ENCODE measurements around the gene OR10X1.

The OR10X1 gene

DNA sequence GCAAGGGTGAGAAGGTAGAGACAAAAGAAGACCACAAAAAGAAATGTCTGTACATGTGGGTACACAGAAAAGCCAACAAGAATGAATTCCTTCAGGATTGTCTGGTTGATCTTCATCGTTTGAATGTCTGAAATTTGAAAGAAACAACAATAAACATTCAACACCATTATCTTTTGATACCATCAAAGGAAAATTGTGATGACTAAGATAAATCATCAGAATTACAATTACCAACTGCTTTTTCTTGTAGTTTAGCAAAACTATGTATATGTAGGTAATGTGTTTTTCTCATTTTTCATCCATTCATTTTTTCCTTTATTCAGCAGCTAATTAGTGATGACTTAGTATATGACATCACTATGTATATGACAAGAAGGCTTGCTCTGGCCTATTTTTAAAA is at the start of gene OR10X1:
Gene OR10X1, minus strand, starts transcription at position 167 of the 400 bp plus-strand sequence. Its CDS starts 0 bp downstream, at position 167.
- DNase-seq, result no peak

- DNase-seq, result no peak
Measured at GRCh38 chr1:158613764-158614163, 34.1 kb upstream of the OR10X1 start.

GRCh38 chr1:158611916-158612315 is 32.2 kb upstream of the OR10X1 start:
- DNase-seq, result no peak

GRCh38 chr1:158607296-158607695 is 27.6 kb upstream of the OR10X1 start:
- DNase-seq, result no peak

DNA sequence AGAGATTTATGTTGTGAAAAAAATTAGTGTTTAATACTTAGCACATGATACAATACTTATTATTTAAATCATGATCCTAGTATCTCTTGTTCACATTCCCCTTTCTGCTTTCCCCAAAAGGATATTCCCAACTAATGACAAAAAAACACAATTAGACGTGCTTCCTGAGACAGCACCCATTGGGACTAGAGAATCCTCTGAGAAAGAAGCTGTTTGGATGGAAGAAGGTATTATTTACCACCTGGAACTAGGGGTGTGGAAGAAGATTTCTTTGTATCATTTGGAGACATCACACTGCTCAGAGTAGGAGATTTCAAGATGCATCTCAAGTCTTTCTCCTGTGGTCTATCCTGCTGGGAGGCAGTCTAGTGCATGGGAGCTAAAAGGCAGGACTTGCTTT is 25.3 kb upstream of the OR10X1 start, which contains the start of gene OR10Z1:
Gene OR10Z1, plus strand, starts transcription at position 301 of the 400 bp plus-strand sequence. CDS start 1,171 bp downstream, outside the sequence.
- DNase-seq, result no peak

- no peak for DNase-seq
Measured at GRCh38 chr1:158600735-158601134, 21.0 kb upstream of the OR10X1 start.

DNA sequence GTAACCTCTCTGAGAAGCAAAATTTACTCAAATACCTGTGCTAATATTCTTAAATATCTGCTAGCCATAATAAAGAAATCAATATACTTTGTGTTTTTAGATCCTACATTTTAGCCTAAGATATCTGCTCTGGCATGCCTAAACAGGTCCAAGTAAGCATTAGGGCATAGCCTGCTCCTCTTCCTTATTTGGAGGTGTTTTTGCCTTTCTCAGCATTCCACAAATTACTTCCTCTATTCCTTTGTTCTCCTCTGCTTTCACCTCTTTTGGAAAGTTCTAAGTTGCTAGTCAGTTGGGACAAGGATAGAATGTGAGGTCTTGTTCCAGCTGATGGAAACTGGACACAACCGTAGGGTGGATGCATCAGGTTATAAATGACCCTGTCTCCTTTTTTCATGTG is 7.2 kb upstream of the OR10X1 start:
- no peak for DNase-seq

DNA sequence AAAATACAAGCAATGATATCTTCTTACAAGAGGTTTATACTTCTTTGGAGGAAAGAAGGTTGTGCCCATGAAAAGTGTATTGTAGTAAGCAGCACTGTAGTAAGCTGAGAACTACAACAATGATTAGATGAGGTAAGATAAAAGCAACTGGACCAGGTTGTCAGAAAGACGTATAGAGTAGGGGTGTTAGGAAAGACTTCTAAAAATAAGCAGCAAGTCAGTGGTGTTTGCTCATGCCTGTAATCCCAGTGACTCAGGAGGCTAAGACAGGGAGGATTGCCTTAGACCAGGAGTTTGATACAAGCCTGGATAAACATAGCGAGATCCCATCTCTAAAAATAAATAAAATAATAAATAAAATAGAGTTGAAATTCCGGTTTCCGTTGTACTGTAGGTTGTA is 4.3 kb upstream of the OR10X1 start:
- DNase-seq, result no peak

- DNase-seq, result no peak
Measured at GRCh38 chr1:158577561-158577960, 2.1 kb downstream of the OR10X1 start.

GRCh38 chr1:158572226-158572625 is 7.5 kb downstream of the OR10X1 start:
- DNase-seq, result no peak

GRCh38 chr1:158570480-158570879 is 9.2 kb downstream of the OR10X1 start, which contains the start of gene OR6P1:
TSS of gene OR6P1 (minus strand) at chr1:158570580. CDS start at chr1:158563604, 6,976 bp downstream.
- DNase-seq, result no peak

GRCh38 chr1:158564608-158565007 is 15.1 kb downstream of the OR10X1 start:
- DNase-seq, result no peak

- no peak for DNase-seq
Measured at GRCh38 chr1:158563853-158564252, 15.8 kb downstream of the OR10X1 start.

DNA sequence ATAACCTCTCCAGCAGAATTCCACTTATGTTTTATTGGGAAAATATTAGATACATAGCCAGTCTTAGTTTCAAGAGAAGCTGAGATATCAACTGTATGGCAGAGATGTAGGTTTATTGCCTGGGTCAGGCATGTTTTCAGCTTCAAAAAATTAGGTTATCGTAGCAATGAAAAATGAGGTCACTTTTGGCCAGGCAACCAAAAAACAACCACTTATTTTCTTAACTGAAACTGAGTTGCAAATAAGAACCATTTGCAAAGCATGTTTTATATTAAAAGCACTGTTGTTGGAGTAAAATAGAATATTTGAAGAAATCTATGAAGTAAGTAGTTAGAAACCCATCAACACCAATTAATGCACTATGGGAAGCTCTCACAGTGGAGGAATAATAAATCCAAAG is 20.0 kb downstream of the OR10X1 start:
- no peak for DNase-seq

DNA sequence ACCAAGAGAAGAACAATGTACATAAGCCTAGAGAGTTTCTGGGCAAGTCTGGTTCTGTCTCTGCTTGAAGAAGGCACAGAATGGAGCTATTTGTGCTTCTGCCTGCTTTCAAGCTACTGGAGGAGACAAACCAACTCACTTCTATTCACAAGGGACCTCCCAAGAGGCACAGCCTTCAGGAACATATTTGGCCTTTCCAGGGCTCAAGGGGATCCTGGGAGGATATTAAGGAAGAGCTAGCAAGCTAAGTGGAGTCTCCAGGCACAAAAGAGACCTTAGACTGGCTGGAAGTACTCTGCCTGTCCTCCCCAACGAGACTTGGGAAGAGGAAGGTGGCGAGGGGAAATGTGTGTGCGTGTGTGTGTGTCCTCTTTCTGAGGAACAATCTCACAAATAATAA is 25.3 kb downstream of the OR10X1 start, which contains the start of gene OR6Y1:
Gene OR6Y1, minus strand, starts transcription at position 54 of the 400 bp plus-strand sequence. CDS start 6,300 bp downstream, outside the sequence.
- no peak for DNase-seq

GRCh38 chr1:158552296-158552695 is 27.4 kb downstream of the OR10X1 start:
- no peak for DNase-seq

- DNase-seq, result no peak
Measured at GRCh38 chr1:158547533-158547932, 32.2 kb downstream of the OR10X1 start.

DNA sequence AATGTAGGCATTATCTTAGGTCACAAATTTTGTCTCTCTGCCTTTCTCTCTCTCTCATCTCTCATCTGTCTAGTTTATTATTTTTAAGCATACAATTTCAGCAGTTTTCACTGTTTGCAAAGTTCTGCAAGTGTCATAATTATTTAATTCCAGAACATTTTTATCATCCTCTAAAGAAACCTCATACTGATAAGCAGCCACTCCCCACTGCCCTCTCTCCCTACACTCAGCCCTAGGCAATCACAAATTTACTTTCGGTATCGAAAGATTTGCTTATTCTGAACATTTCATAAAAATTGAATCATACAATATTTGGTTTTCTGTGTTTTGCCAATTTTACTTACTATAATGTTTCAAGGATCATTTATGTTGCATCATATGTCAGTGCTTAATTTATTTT is 42.1 kb downstream of the OR10X1 start:
- DNase-seq, result no peak

DNA sequence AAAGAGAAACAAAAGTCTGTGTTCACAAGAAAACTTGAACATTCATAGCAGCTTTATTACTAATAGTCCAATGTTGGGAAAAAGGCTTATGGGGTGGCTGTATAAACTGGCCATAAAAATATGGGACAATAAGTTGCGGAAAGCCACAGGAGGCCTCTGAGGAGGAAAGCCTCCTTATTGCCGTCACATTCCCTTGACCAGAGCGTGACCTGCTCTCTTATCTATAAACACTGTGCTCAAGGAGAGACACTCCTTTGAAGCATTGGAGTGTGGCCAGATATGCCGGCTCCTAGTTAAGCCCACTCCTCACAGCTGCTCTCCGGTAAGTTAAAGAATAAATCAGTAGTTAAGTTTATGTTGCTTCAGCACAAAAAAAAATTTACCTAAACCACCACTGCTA is 45.2 kb downstream of the OR10X1 start:
- no peak for DNase-seq
